ENCODE measurements around the gene LYSMD4. TPM values are rescaled to one million over a fixed set of nuclear protein-coding genes. Genes with fewer than 3 reads are reported as not detected.

The LYSMD4 gene
- polyA plus RNA-seq, 2 of the 4 experiments (the other 2 are of a cell fraction) = 3.8 to 6.0 TPM

GRCh38 chr15:99777144-99777543 is 43.9 kb upstream of the LYSMD4 start:
- H3K4me3 ChIP-seq = no peak overlapping the region
- WGBS (ENCODE audit: missing lambda C conversion rate) = 71% methylated on average over 1 of the region's 1 CpG
- ChIA-PET POLR2A (no interaction called here), CTCF (no interaction called here)
- DNase-seq (ENCODE audit: low read depth in 1 of 2, low spot score in 1 of 2) = no peak
- FAIRE-seq = no peak
- H3K4me1 ChIP-seq = no peaks in the 10 kb centered on the region
- TF ChIP-seq NR3C1 (IDR thresholded peaks at IDR 0.05) (no peak), RCOR1 (IDR thresholded peaks at IDR 0.05; ENCODE audit: low read depth, low read length) (no peak), HMGXB4 (CRISPR knock-in tag; IDR thresholded peaks at IDR 0.05; ENCODE audit: borderline replicate concordance) (no peak), MAFK (IDR thresholded peaks at IDR 0.05; ENCODE audit: partially characterized antibody) (no peak), EP300 (IDR thresholded peaks at IDR 0.05) (no peak), JUN (IDR thresholded peaks at IDR 0.05) (no peak), SREBF2 (IDR thresholded peaks at IDR 0.05) (no peak), RNF2 (IDR thresholded peaks at IDR 0.05; ENCODE audit: borderline replicate concordance, low read depth) (no peak), HOXB13 (CRISPR knock-in tag; IDR thresholded peaks at IDR 0.05; ENCODE audit: low read depth) (no peak), CEBPB (IDR thresholded peaks at IDR 0.05) (no peak), MAX (IDR thresholded peaks at IDR 0.05) (no peak)
- no peak for ATAC-seq
- no peaks in the 10 kb centered on the region for H3K9me3 ChIP-seq
- H3K4me2 ChIP-seq = no peak overlapping the region
- no peak overlapping the region for H3K27ac ChIP-seq

- Histone ChIP-seq H3K4me3 (no peak overlapping the region), H3K9me3 (no peaks in the 10 kb centered on the region), H3K27ac (no peak overlapping the region), H3K4me2 (no peak overlapping the region), H3K4me1 (no peaks in the 10 kb centered on the region)
- ChIA-PET CTCF (interaction anchor here (1.1 kb wide), 1 partner anchor 8 kb away, joined by 4 read pairs; no protein-coding TSS in a partner anchor), POLR2A (no interaction called here)
- no peak for FAIRE-seq
- TF ChIP-seq RARB (CRISPR knock-in tag; IDR thresholded peaks at IDR 0.05) (no peak), ZC3H11A (IDR thresholded peaks at IDR 0.05) (no peak), ESRRA (IDR thresholded peaks at IDR 0.05; ENCODE audit: borderline replicate concordance, low read length) (no peak), MAZ (IDR thresholded peaks at IDR 0.05; ENCODE audit: borderline replicate concordance, low read depth, low read length) (no peak), FOSB (CRISPR knock-in tag; IDR thresholded peaks at IDR 0.05) (no peak), PBX3 (IDR thresholded peaks at IDR 0.05) (no peak), BHLHE40 (IDR thresholded peaks at IDR 0.05; ENCODE audit: low read depth, low read length) (no peak), KDM5A (IDR thresholded peaks at IDR 0.05) (no peak), ZNF302 (CRISPR knock-in tag; IDR thresholded peaks at IDR 0.05) (no peak), HMGXB4 (CRISPR knock-in tag; IDR thresholded peaks at IDR 0.05; ENCODE audit: borderline replicate concordance) (no peak), ELK1 (IDR thresholded peaks at IDR 0.05; ENCODE audit: low read depth, low read length) (no peak), BCL3 (IDR thresholded peaks at IDR 0.05) (no peak), ATOH8 (CRISPR knock-in tag; IDR thresholded peaks at IDR 0.05; ENCODE audit: low read depth) (no peak), HOXB5 (CRISPR knock-in tag; IDR thresholded peaks at IDR 0.05) (no peak), FOSL2 (IDR thresholded peaks at IDR 0.05) (no peak), FOSL2 (CRISPR knock-in tag; IDR thresholded peaks at IDR 0.05) (no peak), HEYL (CRISPR knock-in tag; IDR thresholded peaks at IDR 0.05) (no peak), RNF2 (IDR thresholded peaks at IDR 0.05; ENCODE audit: borderline replicate concordance, low read depth) (no peak)
- DNase-seq (ENCODE audit: low read depth in 1 of 2, low spot score in 1 of 2) = no peak
- 55% methylated on average over 3 of the region's 3 CpGs for WGBS (ENCODE audit: missing lambda C conversion rate)
- no peak for ATAC-seq
These were observed 31.3 kb upstream of the LYSMD4 start for GRCh38 chr15:99764522-99764921.
